AG08396 (cell line): ENCODE data around the gene TRIAP1.
"Not testable (repeated sequence)": the region's sequence is repeated elsewhere in the genome, so short reads cannot be mapped to it uniquely, and the experiment has no call there.

Source experiments
- DNase-seq: peaks from one replicate; pipeline ENCODE4 v3.0.0; 2012; ENCODE audit warnings: low spot score, mixed read lengths

The TRIAP1 gene

GRCh38 chr12:120445911-120446843 lies at the start of gene TRIAP1, which contains the start of gene GATC:
Gene TRIAP1, minus strand, starts transcription at chr12:120446384. Its CDS starts 12 bp downstream, at chr12:120446372.
Gene GATC, plus strand, starts transcription at chr12:120446444. Its CDS starts 37 bp downstream, at chr12:120446481.
- DNase-seq, result peak; percentile 86

GRCh38 chr12:120495186-120495730 lies 49.1 kb upstream of the TRIAP1 start:
- DNase-seq, result no peak

DNA sequence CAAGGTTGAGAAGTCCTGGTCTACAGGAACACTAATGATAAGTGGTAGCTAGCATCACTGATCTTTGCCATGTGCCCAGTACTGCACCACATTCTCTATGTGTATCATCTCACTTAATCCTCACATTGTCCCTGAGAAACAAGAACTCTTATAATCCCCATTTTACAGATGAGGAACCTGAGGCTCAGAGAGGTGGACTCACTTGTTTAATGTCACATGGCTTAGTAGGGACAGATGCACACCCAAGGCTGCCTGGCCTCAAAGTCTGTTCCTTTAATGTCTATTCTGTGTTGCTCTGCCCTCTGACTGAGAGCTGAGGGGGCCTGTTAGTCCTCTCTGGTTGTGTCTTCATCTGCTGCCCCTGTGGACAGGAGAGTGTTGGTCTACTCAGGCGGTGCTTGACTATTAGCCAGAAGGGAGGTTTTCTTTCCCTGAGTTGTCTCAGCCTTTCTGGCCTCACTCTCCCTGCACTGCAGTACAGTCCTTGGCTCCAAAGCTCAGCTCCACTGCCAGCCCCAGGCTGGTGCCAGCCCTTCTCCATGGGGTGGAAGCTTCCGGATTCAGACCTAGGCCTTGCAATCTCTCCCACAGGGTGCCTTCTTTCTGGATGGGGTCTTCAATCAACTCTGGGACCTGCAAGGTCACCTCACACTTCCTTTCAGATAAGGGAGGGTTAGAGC lies 44.8 kb upstream of the TRIAP1 start:
- no peak for DNase-seq

DNA sequence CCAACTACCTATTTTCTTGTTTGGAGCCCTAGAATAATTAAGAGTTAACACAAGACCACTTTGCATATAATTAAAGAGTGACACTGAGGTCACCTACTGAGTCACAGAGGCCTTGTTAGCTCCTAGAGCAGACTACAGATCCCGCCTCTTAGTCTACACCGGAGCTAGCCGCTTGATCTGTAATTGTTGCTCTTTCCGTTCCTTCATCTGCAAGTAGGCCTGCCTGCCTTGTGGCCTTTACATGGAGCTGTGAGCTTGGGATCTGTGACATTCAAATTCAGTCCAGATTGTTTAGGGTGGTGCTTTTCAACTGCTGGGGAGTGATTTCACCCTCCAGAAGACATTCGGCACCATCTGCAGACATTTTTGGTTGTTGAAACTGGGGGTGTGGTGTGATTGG lies 44.1 kb upstream of the TRIAP1 start:
- DNase-seq, result no peak

DNA sequence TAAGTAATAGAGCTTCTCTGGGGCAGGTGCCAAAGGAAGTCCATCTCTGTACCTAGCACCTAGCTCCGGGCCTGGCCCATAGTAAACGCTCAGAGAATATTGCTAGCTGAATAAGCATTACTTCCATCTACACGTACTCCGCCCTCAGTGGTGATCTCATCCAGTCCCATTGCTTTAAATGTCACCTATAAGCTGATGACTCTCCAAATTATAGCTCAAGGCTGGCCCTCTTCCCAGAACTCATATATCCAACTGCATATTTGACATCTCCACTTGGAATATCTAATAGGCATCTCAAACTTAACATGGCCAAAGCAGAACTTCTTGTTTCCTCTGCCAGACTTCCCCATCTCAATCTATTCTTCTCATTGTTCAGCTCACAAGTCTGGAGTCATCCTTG lies 42.8 kb upstream of the TRIAP1 start:
- no peak for DNase-seq

- DNase-seq, result no peak
Measured at GRCh38 chr12:120488057-120488640, 42.0 kb upstream of the TRIAP1 start.

DNA sequence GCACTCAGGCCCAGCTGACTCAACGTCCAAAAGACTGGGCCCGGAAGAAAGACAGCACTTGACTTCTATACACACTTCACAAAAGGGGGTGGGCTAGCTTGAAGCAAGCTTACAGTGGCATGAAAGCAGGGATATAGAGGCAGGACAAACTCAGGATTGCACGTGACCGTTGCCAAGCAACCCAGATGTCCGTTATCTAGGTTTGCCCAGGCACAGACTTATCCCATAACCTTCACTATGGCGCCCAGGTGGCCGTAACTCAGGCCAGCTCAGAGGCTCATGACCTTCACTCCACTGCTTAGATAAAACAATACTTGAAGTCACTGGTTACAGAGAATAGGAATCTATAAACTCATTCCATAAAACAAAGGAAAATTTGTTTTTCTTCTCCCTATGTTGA lies 41.4 kb upstream of the TRIAP1 start:
- DNase-seq, result not testable (repeated sequence)

DNA sequence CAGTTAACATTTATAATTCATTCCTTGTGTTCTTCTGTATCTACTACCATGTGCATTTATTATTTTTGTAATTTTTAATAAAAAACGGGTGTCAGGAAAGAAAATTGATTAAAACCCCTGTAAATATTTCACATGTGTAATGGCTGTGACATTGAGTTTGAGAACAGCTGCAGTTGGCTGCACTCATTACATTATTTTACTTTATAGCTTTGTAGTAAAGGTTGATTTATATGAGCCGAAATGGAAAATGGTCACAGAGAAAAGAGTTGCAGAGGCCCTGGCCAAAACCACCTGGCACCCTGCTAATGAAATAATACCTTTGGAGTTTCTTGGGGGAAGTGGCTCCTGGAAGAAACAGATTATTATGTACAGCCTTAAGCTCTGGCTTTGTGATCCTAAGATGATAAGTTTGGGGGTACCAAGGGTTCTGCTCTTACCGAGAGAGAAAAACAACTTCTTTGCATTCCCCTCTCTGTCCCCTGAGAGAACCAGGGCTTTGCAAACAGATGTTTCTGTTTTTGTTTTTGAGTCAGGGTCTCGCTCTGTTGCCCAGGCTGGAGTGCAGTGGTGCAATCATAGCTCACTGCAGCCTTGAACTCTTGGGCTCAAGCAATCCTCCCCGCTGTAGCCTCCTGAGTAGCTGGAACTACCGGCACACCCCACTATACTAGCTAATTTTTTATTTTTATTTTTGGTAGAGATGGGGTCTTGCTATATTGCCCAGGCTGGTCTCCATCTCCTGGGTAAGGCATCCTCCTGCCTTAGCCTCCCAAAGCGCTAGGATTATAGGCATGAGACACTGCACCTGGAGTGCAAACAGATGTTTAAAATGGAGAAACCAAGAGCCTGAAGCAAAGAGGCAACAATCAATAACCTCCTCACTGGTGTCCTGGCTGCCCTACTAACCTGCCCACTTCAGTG lies 40.0 kb upstream of the TRIAP1 start:
- no peak for DNase-seq

DNA sequence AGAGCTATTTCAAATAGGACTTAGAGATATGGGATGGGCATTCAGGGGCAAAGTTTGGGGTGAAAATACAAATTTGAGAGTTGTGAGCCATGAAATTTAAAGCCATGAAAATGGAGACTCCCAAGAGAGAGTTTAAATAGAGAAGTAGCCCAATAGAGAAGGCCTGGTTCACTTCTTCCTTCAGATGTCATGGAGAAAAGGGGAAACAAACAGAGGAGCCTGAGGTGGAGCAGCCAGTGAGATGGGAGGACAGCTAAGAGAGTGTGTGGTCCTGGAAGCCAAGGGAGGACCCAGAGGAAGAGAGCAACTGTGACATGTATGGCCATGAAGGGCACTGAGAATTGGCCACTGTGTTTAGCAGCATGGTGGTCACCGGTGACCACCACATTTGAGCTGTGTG lies 37.4 kb upstream of the TRIAP1 start:
- DNase-seq, result no peak

- DNase-seq, result no peak
Measured at GRCh38 chr12:120481022-120481767, 35.0 kb upstream of the TRIAP1 start.

DNA sequence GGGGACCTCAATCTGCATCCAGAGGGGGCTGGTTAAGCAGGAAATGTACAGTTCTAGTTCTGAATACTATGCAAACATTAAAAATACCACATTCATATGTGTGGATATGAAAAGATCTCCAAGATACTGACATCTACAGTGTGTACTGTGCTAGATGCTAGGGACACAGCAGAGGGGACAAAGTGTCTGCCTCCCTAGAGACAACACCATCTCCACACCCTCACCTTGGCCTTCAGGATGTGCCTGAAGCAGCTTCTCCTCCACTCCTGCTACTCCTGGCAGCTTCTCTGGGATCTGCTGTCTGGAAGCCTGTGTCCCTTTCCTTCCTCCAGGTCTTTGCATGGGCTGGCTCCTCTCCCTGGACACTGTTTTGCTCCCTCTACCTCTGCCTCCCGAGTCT lies 34.0 kb upstream of the TRIAP1 start:
- DNase-seq, result no peak

DNA sequence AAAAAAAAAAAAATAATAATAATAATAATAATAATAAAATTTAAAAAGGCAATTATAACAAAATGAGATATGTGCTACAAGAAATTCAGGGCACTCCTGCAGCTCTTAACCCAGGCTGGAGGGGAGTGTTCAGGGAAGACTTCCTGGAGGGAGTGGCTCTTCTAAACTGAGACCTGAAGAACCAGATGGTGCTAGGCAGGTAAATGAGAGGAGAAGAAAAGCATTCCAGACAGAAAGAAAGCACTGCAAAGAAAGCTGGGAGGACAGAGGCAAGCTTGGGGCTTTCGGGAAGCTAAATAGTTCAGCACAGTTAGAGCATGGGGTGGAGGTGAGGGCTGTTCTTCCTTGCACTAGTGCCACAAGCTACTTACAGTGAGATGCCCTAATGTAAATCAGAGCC lies 33.3 kb upstream of the TRIAP1 start:
- no peak for DNase-seq

GRCh38 chr12:120475643-120476042 lies 29.5 kb upstream of the TRIAP1 start:
- DNase-seq, result no peak

GRCh38 chr12:120474616-120474960 lies 28.4 kb upstream of the TRIAP1 start:
- DNase-seq, result peak; percentile 71

GRCh38 chr12:120473807-120474615 lies 27.8 kb upstream of the TRIAP1 start:
- no peak for DNase-seq

DNA sequence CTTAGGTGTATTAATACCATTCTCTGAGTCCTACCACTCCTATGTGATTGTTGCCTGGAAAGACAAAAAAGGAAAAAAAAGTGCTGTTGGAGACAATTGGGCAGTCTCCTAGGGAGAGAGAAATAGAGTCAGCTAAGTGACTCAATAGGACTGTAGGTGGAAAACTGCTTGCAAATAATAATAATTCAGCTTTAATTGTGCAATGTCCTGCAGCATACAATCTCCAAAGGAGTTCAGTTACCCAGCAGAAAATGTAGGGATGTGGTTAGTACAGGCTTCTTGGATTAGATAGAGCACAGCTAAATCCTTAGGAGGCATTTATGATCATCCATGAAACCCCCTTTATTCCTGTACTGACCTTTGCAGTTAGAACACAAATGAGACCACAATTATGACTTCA lies 26.3 kb upstream of the TRIAP1 start:
- no peak for DNase-seq

- DNase-seq, result no peak
Measured at GRCh38 chr12:120470150-120470784, 24.1 kb upstream of the TRIAP1 start.

DNA sequence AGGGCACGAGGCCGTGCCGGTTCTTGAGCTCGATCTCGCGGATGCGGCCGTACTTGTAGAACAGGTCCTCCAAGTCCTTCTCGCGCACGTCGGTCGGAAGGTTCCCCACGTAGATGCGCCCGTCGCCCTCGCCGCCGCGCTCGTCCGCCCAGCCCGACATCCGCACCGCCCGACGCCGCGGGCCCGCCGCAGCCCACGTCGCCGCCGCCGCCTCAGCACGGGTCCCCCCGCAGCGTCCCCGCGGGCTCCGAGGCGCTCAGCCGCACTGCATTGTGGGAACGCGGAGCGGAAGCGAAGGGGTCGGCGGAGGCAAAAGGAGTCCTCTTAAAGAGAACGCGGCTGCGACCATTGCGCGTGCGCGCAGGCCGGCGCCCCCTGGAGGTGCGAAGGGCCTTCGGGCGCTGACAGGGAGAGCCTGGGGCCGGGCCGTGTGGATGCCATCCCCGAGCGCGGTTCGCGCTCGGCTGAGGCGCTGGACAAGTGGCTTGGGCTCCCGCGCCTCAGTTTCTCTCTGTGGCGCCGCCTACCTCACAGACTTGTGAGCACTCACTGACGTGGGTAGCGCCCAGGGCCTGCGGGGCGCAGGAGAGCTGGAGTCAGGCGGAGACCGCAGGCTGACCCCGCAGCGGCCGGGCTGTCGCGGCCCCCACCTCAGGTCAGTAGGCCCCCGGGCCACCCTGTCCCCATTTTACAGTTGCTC lies 23.4 kb upstream of the TRIAP1 start, which contains the start of gene SRSF9:
Gene SRSF9 (minus strand): TSS at position 299 of the 700 bp plus-strand sequence. CDS start 139 bp downstream, at position 160.
- DNase-seq, result peak; percentile 100
